ENCODE data around the gene RASA2. TPM values are rescaled to one million over a fixed set of nuclear protein-coding genes. Genes with fewer than 3 reads are reported as not detected.
A peak's percentile ranks its signal among the peaks of the same experiment; 100 is the strongest.

RASA2 gene
- total and polyA plus RNA-seq, 9 of the 15 experiments (the other 6 are each of a cell fraction or from before 2014, with no cell fraction given), result 2.0 to 12.8 (median 9.5) TPM

DNA sequence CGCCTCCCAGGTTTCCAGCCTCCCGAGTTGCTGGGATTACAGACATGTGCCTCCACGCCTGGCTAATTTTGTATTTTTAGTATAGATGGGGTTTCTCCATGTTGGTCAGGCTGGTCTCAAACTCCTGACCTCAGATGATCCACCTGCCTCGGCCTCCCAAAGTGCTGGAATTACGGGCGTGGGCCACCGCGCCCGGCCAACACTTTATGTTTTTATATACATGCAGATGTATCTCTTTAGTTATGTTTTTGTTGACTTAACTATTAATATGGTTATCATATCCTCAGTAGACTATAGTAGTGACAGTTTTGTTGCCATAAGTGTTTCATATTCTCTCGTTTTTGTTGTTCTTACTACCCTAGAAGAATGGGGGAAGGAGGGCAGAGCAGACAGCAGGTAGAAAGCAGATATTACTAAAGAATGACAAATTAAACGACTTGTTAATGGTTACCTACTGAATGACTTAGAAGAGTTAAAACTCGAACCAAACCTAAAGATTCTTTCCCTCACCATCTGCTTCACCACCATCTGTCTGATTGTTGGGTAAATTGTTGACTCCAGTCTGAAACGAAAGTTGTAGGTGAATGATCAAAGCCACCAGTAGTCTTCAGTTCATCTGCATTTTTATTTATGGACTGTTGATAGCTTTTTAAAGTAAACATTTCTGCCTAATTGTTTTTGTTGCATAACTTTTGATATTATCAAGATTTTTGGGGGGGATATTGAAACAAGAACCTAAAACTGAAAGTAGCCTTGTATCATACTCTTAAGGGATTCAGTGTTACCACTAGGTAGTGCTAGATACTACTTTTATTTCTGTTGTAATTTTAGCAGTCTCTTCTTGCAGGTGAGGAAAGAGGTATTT is 89.3 kb downstream of the RASA2 start (continued):
- TF ChIP-seq REST (IDR thresholded peaks at IDR 0.05; ENCODE audit: borderline replicate concordance) (peak; percentile 49; the same call in 1 of the 2 replicates), REST (CRISPR knock-in tag; IDR thresholded peaks at IDR 0.05; ENCODE audit: low read depth) (no peak), GATAD2A (IDR thresholded peaks at IDR 0.05) (no peak), SAFB (IDR thresholded peaks at IDR 0.05; ENCODE audit: borderline replicate concordance, low read depth, low read length) (no peak), FOXA3 (CRISPR knock-in tag; conservative IDR thresholded peaks at IDR 0.05 in 1 of 2, IDR thresholded peaks at IDR 0.05 in 1 of 2) (0 out of 4 replicates have a peak, but pooled peaks of 1 of the 2 experiments have one; percentile 10), PHF8 (IDR thresholded peaks at IDR 0.05; ENCODE audit: borderline replicate concordance, low read length) (no peak), TFAM (CRISPR knock-in tag; conservative IDR thresholded peaks at IDR 0.05) (no peak), RFX1 (IDR thresholded peaks at IDR 0.05) (no peak), PHF21A (IDR thresholded peaks at IDR 0.05; ENCODE audit: borderline replicate concordance, low read depth) (no peak), ARID2 (IDR thresholded peaks at IDR 0.05) (no peak)
- TF ChIP-seq, protein P1, sequence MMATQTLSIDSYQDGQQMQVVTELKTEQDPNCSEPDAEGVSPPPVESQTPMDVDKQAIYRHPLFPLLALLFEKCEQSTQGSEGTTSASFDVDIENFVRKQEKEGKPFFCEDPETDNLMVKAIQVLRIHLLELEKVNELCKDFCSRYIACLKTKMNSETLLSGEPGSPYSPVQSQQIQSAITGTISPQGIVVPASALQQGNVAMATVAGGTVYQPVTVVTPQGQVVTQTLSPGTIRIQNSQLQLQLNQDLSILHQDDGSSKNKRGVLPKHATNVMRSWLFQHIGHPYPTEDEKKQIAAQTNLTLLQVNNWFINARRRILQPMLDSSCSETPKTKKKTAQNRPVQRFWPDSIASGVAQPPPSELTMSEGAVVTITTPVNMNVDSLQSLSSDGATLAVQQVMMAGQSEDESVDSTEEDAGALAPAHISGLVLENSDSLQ (IDR thresholded peaks at IDR 0.05), result no peak
- TF ChIP-seq, protein P2, sequence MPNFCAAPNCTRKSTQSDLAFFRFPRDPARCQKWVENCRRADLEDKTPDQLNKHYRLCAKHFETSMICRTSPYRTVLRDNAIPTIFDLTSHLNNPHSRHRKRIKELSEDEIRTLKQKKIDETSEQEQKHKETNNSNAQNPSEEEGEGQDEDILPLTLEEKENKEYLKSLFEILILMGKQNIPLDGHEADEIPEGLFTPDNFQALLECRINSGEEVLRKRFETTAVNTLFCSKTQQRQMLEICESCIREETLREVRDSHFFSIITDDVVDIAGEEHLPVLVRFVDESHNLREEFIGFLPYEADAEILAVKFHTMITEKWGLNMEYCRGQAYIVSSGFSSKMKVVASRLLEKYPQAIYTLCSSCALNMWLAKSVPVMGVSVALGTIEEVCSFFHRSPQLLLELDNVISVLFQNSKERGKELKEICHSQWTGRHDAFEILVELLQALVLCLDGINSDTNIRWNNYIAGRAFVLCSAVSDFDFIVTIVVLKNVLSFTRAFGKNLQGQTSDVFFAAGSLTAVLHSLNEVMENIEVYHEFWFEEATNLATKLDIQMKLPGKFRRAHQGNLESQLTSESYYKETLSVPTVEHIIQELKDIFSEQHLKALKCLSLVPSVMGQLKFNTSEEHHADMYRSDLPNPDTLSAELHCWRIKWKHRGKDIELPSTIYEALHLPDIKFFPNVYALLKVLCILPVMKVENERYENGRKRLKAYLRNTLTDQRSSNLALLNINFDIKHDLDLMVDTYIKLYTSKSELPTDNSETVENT (CRISPR knock-in tag; IDR thresholded peaks at IDR 0.05), result no peak
- TF ChIP-seq, protein P3, sequence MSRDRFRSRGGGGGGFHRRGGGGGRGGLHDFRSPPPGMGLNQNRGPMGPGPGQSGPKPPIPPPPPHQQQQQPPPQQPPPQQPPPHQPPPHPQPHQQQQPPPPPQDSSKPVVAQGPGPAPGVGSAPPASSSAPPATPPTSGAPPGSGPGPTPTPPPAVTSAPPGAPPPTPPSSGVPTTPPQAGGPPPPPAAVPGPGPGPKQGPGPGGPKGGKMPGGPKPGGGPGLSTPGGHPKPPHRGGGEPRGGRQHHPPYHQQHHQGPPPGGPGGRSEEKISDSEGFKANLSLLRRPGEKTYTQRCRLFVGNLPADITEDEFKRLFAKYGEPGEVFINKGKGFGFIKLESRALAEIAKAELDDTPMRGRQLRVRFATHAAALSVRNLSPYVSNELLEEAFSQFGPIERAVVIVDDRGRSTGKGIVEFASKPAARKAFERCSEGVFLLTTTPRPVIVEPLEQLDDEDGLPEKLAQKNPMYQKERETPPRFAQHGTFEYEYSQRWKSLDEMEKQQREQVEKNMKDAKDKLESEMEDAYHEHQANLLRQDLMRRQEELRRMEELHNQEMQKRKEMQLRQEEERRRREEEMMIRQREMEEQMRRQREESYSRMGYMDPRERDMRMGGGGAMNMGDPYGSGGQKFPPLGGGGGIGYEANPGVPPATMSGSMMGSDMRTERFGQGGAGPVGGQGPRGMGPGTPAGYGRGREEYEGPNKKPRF (IDR thresholded peaks at IDR 0.05; ENCODE audit: low read depth, low read length), result no peak

Measured in K562 (cell line).